Kidney tubule cell (primary cell): ENCODE results near the gene CFAP74.

Source experiments
- DNase-seq: peaks from one replicate; pipeline ENCODE4 v3.0.0-alpha.2; 2018; ENCODE audit warnings: low spot score

The CFAP74 gene

GRCh38 chr1:2003541-2004131 is at the start of gene CFAP74:
CFAP74 (minus strand) TSS chr1:2003786; CDS start chr1:1990956, 12,830 bp downstream.
- DNase-seq: peak; percentile 30

GRCh38 chr1:2053217-2053616 is 49.6 kb upstream of the CFAP74 start:
- no peak for DNase-seq

GRCh38 chr1:2052756-2053155 is 49.2 kb upstream of the CFAP74 start:
- no peak for DNase-seq

- DNase-seq: no peak
Measured at GRCh38 chr1:2052054-2052679, 48.6 kb upstream of the CFAP74 start.

GRCh38 chr1:2050793-2051682 is 47.5 kb upstream of the CFAP74 start:
- DNase-seq: peak; percentile 5

- DNase-seq: no peak
Measured at GRCh38 chr1:2050461-2050792, 46.8 kb upstream of the CFAP74 start.

GRCh38 chr1:2049718-2050431 is 46.3 kb upstream of the CFAP74 start, which contains the start of gene PRKCZ:
PRKCZ (plus strand) TSS chr1:2050411; CDS start chr1:2050631, 220 bp downstream.
- peak; percentile 96 for DNase-seq

- peak; percentile 75 for DNase-seq
Measured at GRCh38 chr1:2049225-2049717, 45.7 kb upstream of the CFAP74 start.

- no peak for DNase-seq
Measured at GRCh38 chr1:2047749-2048729, 44.5 kb upstream of the CFAP74 start.

- no peak for DNase-seq
Measured at GRCh38 chr1:2046953-2047748, 43.6 kb upstream of the CFAP74 start.

GRCh38 chr1:2046174-2046917 is 42.8 kb upstream of the CFAP74 start:
- DNase-seq: peak; percentile 79

GRCh38 chr1:2045468-2046173 is 42.0 kb upstream of the CFAP74 start:
- DNase-seq: no peak

- peak; percentile 62 for DNase-seq
Measured at GRCh38 chr1:2044510-2045319, 41.1 kb upstream of the CFAP74 start.

- DNase-seq: no peak
Measured at GRCh38 chr1:2043886-2044285, 40.3 kb upstream of the CFAP74 start.

- no peak for DNase-seq
Measured at GRCh38 chr1:2042830-2043773, 39.5 kb upstream of the CFAP74 start.

GRCh38 chr1:2041887-2042286 is 38.3 kb upstream of the CFAP74 start:
- no peak for DNase-seq

- no peak for DNase-seq
Measured at GRCh38 chr1:2041305-2041704, 37.7 kb upstream of the CFAP74 start.
